Measurements from ENCODE around the gene TVP23C. TPM values are rescaled to one million over a fixed set of nuclear protein-coding genes. Genes with fewer than 3 reads are reported as not detected.

The TVP23C gene
- total and polyA plus RNA-seq, 2 of the 8 experiments (the other 6 are each of a cell fraction or from before 2014, with no cell fraction given): 2.9 to 9.6 TPM

GRCh38 chr17:15453246-15453645 lies 110.0 kb downstream of the TVP23C start:
- Histone ChIP-seq H2BK20ac (ENCODE audit: low read length) (no peak overlapping the region), H4K5ac (ENCODE audit: insufficient read length, low read depth, low read length) (no peak overlapping the region), H3K27me3 (replicated peaks in 1 of 4; ENCODE audit: control insufficient read depth in 3 of 4, extremely low read depth in 1 of 4, insufficient read depth in 3 of 4, low read length in 3 of 4) (no peaks in the 10 kb centered on the region), H3K79me2 (ENCODE audit: control insufficient read depth in 1 of 2, insufficient read depth in 2 of 2, low read length in 2 of 2) (no peaks in the 10 kb centered on the region), H3K36me3 (ENCODE audit: control insufficient read depth in 2 of 4, insufficient read depth in 4 of 4, low read length in 3 of 4) (peaks cover 0 to 6% (median 1%) of the 10 kb centered on the region in 4 experiments; a peak in 5 of 8 replicates), H3K4me1 (replicated peaks in 1 of 4; ENCODE audit: control insufficient read depth in 3 of 4, insufficient read depth in 4 of 4, low read length in 3 of 4) (no peaks in the 10 kb centered on the region), H3K9ac (replicated peaks in 1 of 4; ENCODE audit: extremely low read depth in 1 of 4, low read depth in 3 of 4, low read length in 3 of 4) (no peak overlapping the region), H3K9me3 (ENCODE audit: insufficient read depth in 2 of 2, low read depth in 1 of 2, low read length in 1 of 2) (peaks cover 3% of the 10 kb centered on the region in 2 experiments; a peak in 1 of 4 replicates), H2BK12ac (ENCODE audit: low read depth, low read length) (no peak overlapping the region), H2BK120ac (replicated peaks; ENCODE audit: low read depth, low read length) (no peak overlapping the region), H3K18ac (ENCODE audit: extremely low read depth, low read length) (no peak overlapping the region), H3K23me2 (ENCODE audit: low read depth, low read length) (no peaks in the 10 kb centered on the region), H3K14ac (ENCODE audit: insufficient read length) (no peak overlapping the region), H4K91ac (replicated peaks; ENCODE audit: insufficient read length, low read length) (no peak overlapping the region), H4K20me1 (replicated peaks in 1 of 2; ENCODE audit: control insufficient read depth in 1 of 2, insufficient read depth in 2 of 2, low read length in 2 of 2) (no peaks in the 10 kb centered on the region), H3K56ac (replicated peaks; ENCODE audit: insufficient read length, low read depth, low read length) (no peak overlapping the region), H2AFZ (ENCODE audit: low read length) (no peak overlapping the region), H2BK15ac (ENCODE audit: low read length) (no peak overlapping the region), H2AK5ac (ENCODE audit: low read depth, low read length) (no peak overlapping the region), H3K4ac (replicated peaks; ENCODE audit: insufficient read length, low read depth, low read length) (no peak overlapping the region), H3K27ac (ENCODE audit: low read depth, low read length) (no peak overlapping the region), H3K4me3 (ENCODE audit: extremely low read depth in 1 of 4, insufficient read depth in 2 of 4, low read depth in 3 of 4, low read length in 4 of 4) (no peak overlapping the region), H3K23ac (ENCODE audit: insufficient read length) (no peak overlapping the region), H3K4me2 (ENCODE audit: insufficient read depth in 1 of 2, low read depth in 2 of 2, low read length in 2 of 2) (no peak overlapping the region), H3K79me1 (ENCODE audit: low read depth, low read length) (no peaks in the 10 kb centered on the region; the same call in 1 of the 2 replicates), H2BK5ac (ENCODE audit: low read depth, low read length) (no peak overlapping the region), H4K8ac (ENCODE audit: extremely low read depth, insufficient read depth, low read length) (no peak overlapping the region)
- DNase-seq (ENCODE audit: low read depth in 1 of 2, low spot score in 2 of 2) (no peak), FAIRE-seq (no peak)
- CTCF ChIA-PET (ENCODE audit: partially characterized antibody): interaction anchor here (1.8 kb wide), 1 partner anchor 50 kb away, joined by 5 read pairs; no protein-coding TSS in a partner anchor
- WGBS, 2 experiments (ENCODE audit: extremely low coverage in 1 of 2, insufficient coverage in 1 of 2, insufficient read length in 1 of 2, insufficient replicate concordance in 2 of 2, low coverage in 1 of 2, low lambda C conversion rate in 2 of 2, missing lambda C conversion rate in 1 of 2): 73% methylated on average over 4 of the region's 4 CpGs; no CpG with 5 or more reads in 1 of the 2 experiments
- POLR2A ChIA-PET (ENCODE audit: partially characterized antibody): no interaction called here
- TF ChIP-seq SRF (IDR thresholded peaks at IDR 0.05; ENCODE audit: low read depth, low read length) (no peak), ZNF274 (IDR thresholded peaks at IDR 0.05; ENCODE audit: borderline replicate concordance, extremely low read depth, low read length) (no peak), MAX (IDR thresholded peaks at IDR 0.05) (no peak), EP300 (IDR thresholded peaks at IDR 0.05; ENCODE audit: borderline replicate concordance in 1 of 2, low read depth in 2 of 2, low read length in 2 of 2) (no peak), SP1 (IDR thresholded peaks at IDR 0.05; ENCODE audit: low read depth, low read length) (no peak), KDM1A (IDR thresholded peaks at IDR 0.05; ENCODE audit: borderline replicate concordance, low read length) (no peak), RBBP5 (IDR thresholded peaks at IDR 0.05; ENCODE audit: borderline replicate concordance, low read depth, low read length) (no peak), GABPA (IDR thresholded peaks at IDR 0.05; ENCODE audit: borderline replicate concordance, insufficient read depth, low read length) (no peak), KDM4A (IDR thresholded peaks at IDR 0.05; ENCODE audit: low read depth, low read length, severe bottlenecking) (no peak), NANOG (IDR thresholded peaks at IDR 0.05; ENCODE audit: insufficient read depth, low read depth, low read length, poor library complexity, severe bottlenecking) (no peak), CHD1 (IDR thresholded peaks at IDR 0.05; ENCODE audit: low read depth, low read length) (no peak), SP2 (IDR thresholded peaks at IDR 0.05; ENCODE audit: low read length) (no peak), SIRT6 (IDR thresholded peaks at IDR 0.05; ENCODE audit: low read length) (no peak), CTBP2 (IDR thresholded peaks at IDR 0.05; ENCODE audit: borderline replicate concordance, insufficient read depth, insufficient read length, low read length) (no peak)
